Kidney epithelial cell (primary cell): ENCODE results near the gene SUPT3H. TPM values are rescaled to one million over a fixed set of nuclear protein-coding genes. Genes with fewer than 3 reads are reported as not detected.

Source experiments
- DNase-seq: peaks from one replicate; pipeline ENCODE4 v3.0.0-alpha.2; 2010; ENCODE audit warnings: low read depth
- H3K27me3 ChIP-seq: 2 replicates; pipeline ENCODE4 v1.6.0; 2011; ENCODE audit warnings: low read length; ENCODE audit not compliant: control insufficient read depth, insufficient read depth
- H3K36me3 ChIP-seq: 2 replicates; pipeline ENCODE4 v1.5.1; 2011; ENCODE audit warnings: low read length; ENCODE audit not compliant: control insufficient read depth, insufficient read depth
- H3K4me3 ChIP-seq: 2 replicates; pipeline ENCODE4 v1.5.1; 2011; ENCODE audit warnings: low read depth, mild to moderate bottlenecking, control low read depth, low read length
- total RNA-seq: library from RNA; depleted of rRNA; stranded (reverse); fragments of >200 nt; gene quantifications from 2 replicates; pipeline ENCODE4 v1.2.3, GENCODE V29; 2015
- TF ChIP-seq, protein P1 (sequence below): IDR thresholded peaks from 2 replicates; pipeline ENCODE4 v1.5.1; 2011; ENCODE audit warnings: mild to moderate bottlenecking, moderate library complexity, low read length, control low read depth, inconsistent platforms; ENCODE audit not compliant: insufficient read depth, poor library complexity, severe bottlenecking

The SUPT3H gene
- total RNA-seq, 1 donor from 2014 or later, result 18.3 TPM

GRCh38 chr6:44828780-44829179, 549.0 kb downstream of the SUPT3H start:
- TF ChIP-seq, protein P1, sequence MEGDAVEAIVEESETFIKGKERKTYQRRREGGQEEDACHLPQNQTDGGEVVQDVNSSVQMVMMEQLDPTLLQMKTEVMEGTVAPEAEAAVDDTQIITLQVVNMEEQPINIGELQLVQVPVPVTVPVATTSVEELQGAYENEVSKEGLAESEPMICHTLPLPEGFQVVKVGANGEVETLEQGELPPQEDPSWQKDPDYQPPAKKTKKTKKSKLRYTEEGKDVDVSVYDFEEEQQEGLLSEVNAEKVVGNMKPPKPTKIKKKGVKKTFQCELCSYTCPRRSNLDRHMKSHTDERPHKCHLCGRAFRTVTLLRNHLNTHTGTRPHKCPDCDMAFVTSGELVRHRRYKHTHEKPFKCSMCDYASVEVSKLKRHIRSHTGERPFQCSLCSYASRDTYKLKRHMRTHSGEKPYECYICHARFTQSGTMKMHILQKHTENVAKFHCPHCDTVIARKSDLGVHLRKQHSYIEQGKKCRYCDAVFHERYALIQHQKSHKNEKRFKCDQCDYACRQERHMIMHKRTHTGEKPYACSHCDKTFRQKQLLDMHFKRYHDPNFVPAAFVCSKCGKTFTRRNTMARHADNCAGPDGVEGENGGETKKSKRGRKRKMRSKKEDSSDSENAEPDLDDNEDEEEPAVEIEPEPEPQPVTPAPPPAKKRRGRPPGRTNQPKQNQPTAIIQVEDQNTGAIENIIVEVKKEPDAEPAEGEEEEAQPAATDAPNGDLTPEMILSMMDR, result no peak
- H3K27me3 ChIP-seq, result no peaks in the 10 kb centered on the region
- H3K36me3 ChIP-seq, result no peaks in the 10 kb centered on the region
- no peak for DNase-seq
- no peak overlapping the region for H3K4me3 ChIP-seq

DNA sequence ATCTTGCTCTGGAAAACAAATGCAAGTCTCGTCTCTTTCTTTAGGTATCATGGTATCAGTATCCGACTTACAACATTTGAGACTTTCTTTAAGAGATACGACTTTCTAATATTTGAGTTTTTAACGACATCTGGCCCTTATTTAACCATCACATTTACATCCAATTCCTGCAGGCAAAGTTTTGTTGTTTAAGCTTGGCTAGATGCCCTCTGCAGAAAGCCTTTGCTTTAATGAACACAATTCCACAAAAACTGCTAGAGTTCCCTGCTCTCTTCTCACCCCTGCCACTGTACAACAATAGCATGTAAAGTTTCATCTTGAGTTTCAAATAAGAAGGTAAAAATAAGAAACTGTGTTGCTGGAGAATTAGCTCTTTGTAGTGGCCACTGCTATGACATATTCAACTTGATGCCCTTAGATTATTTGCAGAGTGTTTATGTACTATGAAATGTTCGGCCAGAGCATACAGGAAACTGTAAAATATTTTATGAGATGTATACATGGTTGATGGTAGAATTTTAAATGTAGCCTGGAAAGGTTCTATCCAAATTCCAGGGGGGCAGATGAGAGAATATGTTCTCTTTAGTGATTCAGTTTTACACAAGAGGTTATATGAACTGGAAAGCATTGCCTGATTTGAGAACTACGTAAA, 551.6 kb downstream of the SUPT3H start:
- TF ChIP-seq, protein P1, result no peak

GRCh38 chr6:44825273-44825672, 552.5 kb downstream of the SUPT3H start:
- TF ChIP-seq, protein P1, result no peak
- Histone ChIP-seq H3K4me3 (no peak overlapping the region), H3K36me3 (no peaks in the 10 kb centered on the region), H3K27me3 (no peaks in the 10 kb centered on the region)
- no peak for DNase-seq

More for the DNA sequence above, 551.6 kb downstream of the SUPT3H start:
- no peak for DNase-seq
- Histone ChIP-seq H3K4me3 (no peak overlapping the region), H3K27me3 (no peaks in the 10 kb centered on the region), H3K36me3 (no peaks in the 10 kb centered on the region)

DNA sequence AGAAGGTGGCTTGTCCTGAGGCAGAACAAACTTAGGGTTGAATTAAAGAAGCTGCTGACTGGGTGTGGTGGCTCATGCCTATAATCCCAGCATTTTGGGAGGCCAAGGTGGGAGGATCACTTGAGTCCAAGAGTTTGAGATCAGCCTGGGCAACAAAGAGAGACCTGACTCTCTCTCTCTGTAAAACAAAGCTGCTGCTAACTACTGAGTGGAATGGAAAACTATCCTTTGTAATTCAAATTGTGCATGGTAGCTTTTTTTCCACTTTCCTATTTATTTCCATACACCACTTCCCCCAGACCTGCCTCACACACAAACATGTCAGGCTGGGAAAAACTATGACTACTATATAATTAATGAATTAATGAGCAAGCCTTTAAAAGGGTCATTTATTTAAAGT, 553.2 kb downstream of the SUPT3H start:
- TF ChIP-seq, protein P1, result no peak

DNA sequence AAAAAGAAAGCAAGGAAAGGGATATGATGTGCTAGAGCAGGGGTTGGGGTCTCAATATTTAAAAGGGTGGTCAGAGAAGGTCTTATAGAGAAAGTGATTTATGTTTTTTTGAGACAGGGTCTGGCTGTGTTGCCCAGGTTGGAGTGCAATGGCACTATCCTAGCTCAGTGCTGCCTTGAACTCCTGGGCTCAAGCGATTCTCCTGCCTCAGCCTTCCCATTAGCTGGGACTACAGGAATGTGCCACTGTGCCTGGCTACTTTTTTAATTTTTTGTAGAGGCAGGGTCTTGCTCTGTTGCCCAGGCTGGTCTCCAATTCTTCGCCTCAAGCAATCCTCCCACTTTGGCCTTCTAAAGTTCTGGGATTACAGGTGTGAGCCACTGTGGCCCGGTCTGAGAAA, 557.0 kb downstream of the SUPT3H start:
- H3K4me3 ChIP-seq, result no peak overlapping the region
- DNase-seq, result no peak
- H3K36me3 ChIP-seq, result no peaks in the 10 kb centered on the region
- TF ChIP-seq, protein P1, result no peak
- no peaks in the 10 kb centered on the region for H3K27me3 ChIP-seq

More for the DNA sequence above, 553.2 kb downstream of the SUPT3H start:
- H3K4me3 ChIP-seq, result no peak overlapping the region
- no peak for DNase-seq
- no peaks in the 10 kb centered on the region for H3K36me3 ChIP-seq
- no peaks in the 10 kb centered on the region for H3K27me3 ChIP-seq

- H3K4me3 ChIP-seq, result no peak overlapping the region
- H3K36me3 ChIP-seq, result no peaks in the 10 kb centered on the region
- TF ChIP-seq, protein P1, result no peak
- no peak for DNase-seq
- H3K27me3 ChIP-seq, result no peaks in the 10 kb centered on the region
Measured at GRCh38 chr6:44820321-44820720, 557.4 kb downstream of the SUPT3H start.
